OCI-LY1 (cell line): ENCODE measurements around the gene ATP11A.

ENCODE experiments used
- H2AFZ ChIP-seq: fragments of 200-600 bp; sonication (generic), shearing (Covaris generic); 2 replicates; pipeline ENCODE4 v1.6.0; 2014; ENCODE audit warnings: antibody characterized with exemption, mild to moderate bottlenecking, low read length
- H3F3A ChIP-seq: fragments of 200-600 bp; sonication (generic), shearing (Covaris generic); 2 replicates; pipeline ENCODE4 v1.6.0; 2014; ENCODE audit warnings: mild to moderate bottlenecking, antibody characterized with exemption, low read length, moderate library complexity; ENCODE audit not compliant: insufficient read depth
- H3K27ac ChIP-seq: fragments of 200-600 bp; sonication (generic); 2 replicates; pipeline ENCODE4 v1.5.1; 2014; ENCODE audit warnings: low read length, mixed run types, mild to moderate bottlenecking, low read depth; ENCODE audit not compliant: poor library complexity, severe bottlenecking
- H3K27me3 ChIP-seq: fragments of 200-600 bp; sonication (generic); 2 replicates; pipeline ENCODE4 v1.6.0; 2014; ENCODE audit warnings: antibody characterized with exemption, mild to moderate bottlenecking, low read length, moderate library complexity; ENCODE audit not compliant: insufficient read depth
- H3K36me3 ChIP-seq: fragments of 200-600 bp; sonication (generic); 2 replicates; pipeline ENCODE4 v1.6.1; 2014; ENCODE audit warnings: mild to moderate bottlenecking, antibody characterized with exemption, low read length, moderate library complexity, mixed read lengths; ENCODE audit not compliant: insufficient read depth
- H3K4me1 ChIP-seq: fragments of 200-600 bp; sonication (generic); 2 replicates; pipeline ENCODE4 v1.5.1; 2014; ENCODE audit warnings: mild to moderate bottlenecking, low read length, moderate library complexity; ENCODE audit not compliant: insufficient read depth, severe bottlenecking
- H3K4me2 ChIP-seq: fragments of 200-600 bp; sonication (generic), shearing (Covaris generic); 2 replicates; pipeline ENCODE4 v1.6.1; 2014; ENCODE audit warnings: low read length
- H3K4me3 ChIP-seq: fragments of 200-600 bp; sonication (generic); 2 replicates; pipeline ENCODE4 v1.5.1; 2014; ENCODE audit warnings: low read length, low read depth, mild to moderate bottlenecking, mixed read lengths; ENCODE audit not compliant: poor library complexity, severe bottlenecking
- H3K79me2 ChIP-seq: fragments of 200-600 bp; shearing (Covaris generic); 2 replicates; pipeline ENCODE4 v1.6.1; 2016; ENCODE audit warnings: mixed run types, low read length, mixed read lengths; ENCODE audit not compliant: insufficient read depth
- H3K9ac ChIP-seq: fragments of 200-600 bp; sonication (generic), shearing (Covaris generic); 2 replicates; pipeline ENCODE4 v1.6.1; 2014; ENCODE audit warnings: mild to moderate bottlenecking, low read length, mixed read lengths
- H3K9me2 ChIP-seq: fragments of 200-600 bp; sonication (generic), shearing (Covaris generic); 2 replicates; pipeline ENCODE4 v1.6.1; 2014; ENCODE audit warnings: low read depth, mild to moderate bottlenecking, low read length, mixed read lengths
- H3K9me3 ChIP-seq: fragments of 200-600 bp; shearing (Covaris generic); 2 replicates; pipeline ENCODE4 v1.6.1; 2014; ENCODE audit warnings: low read length, mixed read lengths
- H4K20me1 ChIP-seq: fragments of 200-600 bp; sonication (generic), shearing (Covaris generic); 2 replicates; pipeline ENCODE4 v1.6.0; 2016; ENCODE audit warnings: mild to moderate bottlenecking, low read length; ENCODE audit not compliant: insufficient read depth
- CTCF ChIP-seq: fragments of 200-600 bp; sonication (generic), shearing (Covaris generic); IDR thresholded peaks from 2 replicates; pipeline ENCODE4 v1.5.1; 2017; ENCODE audit warnings: mild to moderate bottlenecking, antibody characterized with exemption, low read length, moderate library complexity, mixed read lengths
- EZH2 ChIP-seq: fragments of 200-600 bp; sonication (generic), shearing (Covaris generic); IDR thresholded peaks from 2 replicates; pipeline ENCODE4 v1.8.0; 2017; ENCODE audit warnings: borderline replicate concordance, mixed run types, mild to moderate bottlenecking, antibody characterized with exemption, low read length, moderate library complexity, mixed read lengths

The ATP11A gene

GRCh38 chr13:112679381-112679780 is 10.5 kb upstream of the ATP11A start:
- Histone ChIP-seq H3K79me2 (no peaks in the 10 kb centered on the region), H3K36me3 (no peaks in the 10 kb centered on the region; the same call in 1 of the 2 replicates), H3K9me3 (no peaks in the 10 kb centered on the region), H3K4me1 (no peaks in the 10 kb centered on the region), H3K27me3 (peaks cover 14% of the 10 kb centered on the region; the same call in 1 of the 2 replicates), H3K9ac (no peak overlapping the region), H3F3A (no peaks in the 10 kb centered on the region), H2AFZ (no peak overlapping the region), H3K4me2 (no peak overlapping the region), H3K27ac (no peak overlapping the region), H3K4me3 (no peak overlapping the region), H4K20me1 (no peaks in the 10 kb centered on the region), H3K9me2 (no peaks in the 10 kb centered on the region)
- no peak for TF ChIP-seq EZH2
- no peak for TF ChIP-seq CTCF

- Histone ChIP-seq H3K36me3 (no peaks in the 10 kb centered on the region; the same call in 1 of the 2 replicates), H3K79me2 (no peaks in the 10 kb centered on the region), H3K4me3 (no peak overlapping the region), H2AFZ (no peak overlapping the region), H3K27ac (no peak overlapping the region), H3K27me3 (peaks cover 11% of the 10 kb centered on the region; the same call in 1 of the 2 replicates), H4K20me1 (no peaks in the 10 kb centered on the region), H3K9me2 (no peaks in the 10 kb centered on the region), H3F3A (no peaks in the 10 kb centered on the region), H3K4me2 (no peak overlapping the region), H3K4me1 (no peaks in the 10 kb centered on the region), H3K9ac (no peak overlapping the region), H3K9me3 (no peaks in the 10 kb centered on the region)
- TF ChIP-seq EZH2: no peak
- no peak for TF ChIP-seq CTCF
Measured at GRCh38 chr13:112679932-112680677, 9.7 kb upstream of the ATP11A start.

- Histone ChIP-seq H3K4me2 (no peak overlapping the region), H3K9me3 (no peaks in the 10 kb centered on the region), H3K36me3 (no peaks in the 10 kb centered on the region; the same call in 1 of the 2 replicates), H3K4me1 (no peaks in the 10 kb centered on the region), H3K9ac (no peak overlapping the region), H3K9me2 (no peaks in the 10 kb centered on the region), H3F3A (no peaks in the 10 kb centered on the region), H3K27ac (no peak overlapping the region), H3K4me3 (no peak overlapping the region), H4K20me1 (no peaks in the 10 kb centered on the region), H3K79me2 (no peaks in the 10 kb centered on the region), H2AFZ (no peak overlapping the region), H3K27me3 (peaks cover 6% of the 10 kb centered on the region; the same call in 1 of the 2 replicates)
- no peak for TF ChIP-seq EZH2
- TF ChIP-seq CTCF: no peak
Measured at GRCh38 chr13:112680741-112681360, 9.0 kb upstream of the ATP11A start.
